Subcutaneous adipose tissue (tissue), 4 donors: ENCODE data around the gene TMEM74B. TPM values are rescaled to one million over a fixed set of nuclear protein-coding genes. Genes with fewer than 3 reads are reported as not detected.

Source experiments
- total RNA-seq, 4 donors: library from RNA; depleted of rRNA; stranded (reverse); fragments of >200 nt; gene quantifications; one replicate each; pipeline ENCODE4 v1.1.0, GENCODE V29; 2016
- TF ChIP-seq, protein P1 (sequence below): fragments of 450-650 bp; IDR thresholded peaks from one replicate; pipeline ENCODE4 v1.5.1; 2016; ENCODE audit warnings: low read depth, mild to moderate bottlenecking, control low read depth, antibody characterized with exemption, moderate library complexity

Gene TMEM74B
- total RNA-seq, 4 donors from 2014 or later, result 1.1 to 2.1 TPM; not detected in 2

- TF ChIP-seq, protein P1, sequence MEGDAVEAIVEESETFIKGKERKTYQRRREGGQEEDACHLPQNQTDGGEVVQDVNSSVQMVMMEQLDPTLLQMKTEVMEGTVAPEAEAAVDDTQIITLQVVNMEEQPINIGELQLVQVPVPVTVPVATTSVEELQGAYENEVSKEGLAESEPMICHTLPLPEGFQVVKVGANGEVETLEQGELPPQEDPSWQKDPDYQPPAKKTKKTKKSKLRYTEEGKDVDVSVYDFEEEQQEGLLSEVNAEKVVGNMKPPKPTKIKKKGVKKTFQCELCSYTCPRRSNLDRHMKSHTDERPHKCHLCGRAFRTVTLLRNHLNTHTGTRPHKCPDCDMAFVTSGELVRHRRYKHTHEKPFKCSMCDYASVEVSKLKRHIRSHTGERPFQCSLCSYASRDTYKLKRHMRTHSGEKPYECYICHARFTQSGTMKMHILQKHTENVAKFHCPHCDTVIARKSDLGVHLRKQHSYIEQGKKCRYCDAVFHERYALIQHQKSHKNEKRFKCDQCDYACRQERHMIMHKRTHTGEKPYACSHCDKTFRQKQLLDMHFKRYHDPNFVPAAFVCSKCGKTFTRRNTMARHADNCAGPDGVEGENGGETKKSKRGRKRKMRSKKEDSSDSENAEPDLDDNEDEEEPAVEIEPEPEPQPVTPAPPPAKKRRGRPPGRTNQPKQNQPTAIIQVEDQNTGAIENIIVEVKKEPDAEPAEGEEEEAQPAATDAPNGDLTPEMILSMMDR, result no peak
These were observed 6.1 kb upstream of the TMEM74B start for GRCh38 chr20:1190847-1191246.

- TF ChIP-seq, protein P1, result no peak
These were observed 5.0 kb upstream of the TMEM74B start for GRCh38 chr20:1189827-1190226.

DNA sequence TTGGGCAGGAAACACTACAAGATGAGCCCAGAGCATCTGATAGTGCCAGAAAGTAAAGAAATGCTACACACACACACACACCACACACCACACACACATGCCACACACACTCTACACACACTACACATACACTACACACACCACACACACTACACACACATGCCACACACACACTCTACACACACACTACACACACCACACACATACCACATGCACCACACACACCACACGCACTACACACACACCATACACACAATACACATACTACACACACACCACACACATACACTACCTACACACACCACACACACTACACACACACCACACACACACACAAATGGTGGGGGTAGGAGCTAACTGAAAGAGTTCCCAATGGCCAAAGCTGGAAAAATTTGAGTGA lies 3.6 kb upstream of the TMEM74B start:
- TF ChIP-seq, protein P1, result no peak

- TF ChIP-seq, protein P1, result no peak
These were observed 2.9 kb upstream of the TMEM74B start for GRCh38 chr20:1187605-1188171.

GRCh38 chr20:1186367-1186991 lies 1.7 kb upstream of the TMEM74B start:
- TF ChIP-seq, protein P1, result no peak

GRCh38 chr20:1185790-1186334 lies 1.1 kb upstream of the TMEM74B start:
- TF ChIP-seq, protein P1, result no peak

GRCh38 chr20:1185316-1185741 lies 548 bp upstream of the TMEM74B start:
- TF ChIP-seq, protein P1, result no peak
